Activated naive CD8-positive, alpha-beta T cell treated with anti-CD3 and anti-CD28 coated beads, Interleukin-2, amount 50 U/mL, for 24 hours (primary cell): ENCODE measurements around the gene BBOX1.

Experiments used
- ATAC-seq: fragments of 150-1000 bp; cut with Tn5 transposase; one replicate; pipeline ENCODE4 v1.10.0; 2021
- DNase-seq: peaks from one replicate; pipeline ENCODE4 v3.0.0; 2021
- H3K27ac Mint-ChIP-seq: one replicate; pipeline ENCODE4 v1.8.0; 2021; ENCODE audit warnings: mild to moderate bottlenecking, mixed read lengths
- H3K27me3 Mint-ChIP-seq: one replicate; pipeline ENCODE4 v1.8.0; 2021; ENCODE audit warnings: mixed read lengths
- H3K36me3 Mint-ChIP-seq: one replicate; pipeline ENCODE4 v1.8.0; 2021; ENCODE audit warnings: low read depth, mixed read lengths
- H3K4me1 Mint-ChIP-seq: one replicate; pipeline ENCODE4 v1.8.0; 2021; ENCODE audit warnings: mixed read lengths
- H3K4me3 Mint-ChIP-seq: one replicate; pipeline ENCODE4 v1.8.0; 2021; ENCODE audit warnings: mild to moderate bottlenecking, moderate library complexity, mixed read lengths
- H3K9me3 Mint-ChIP-seq: one replicate; pipeline ENCODE4 v1.8.0; 2021; ENCODE audit warnings: mixed read lengths

The BBOX1 gene

GRCh38 chr11:27055065-27055682, 14.6 kb downstream of the BBOX1 start:
- Mint-ChIP-seq H3K4me3 (no peak overlapping the region), H3K27me3 (no peaks in the 10 kb centered on the region), H3K4me1 (no peaks in the 10 kb centered on the region), H3K9me3 (peaks cover 7% of the 10 kb centered on the region), H3K36me3 (no peaks in the 10 kb centered on the region), H3K27ac (no peak overlapping the region)
- DNase-seq, result no peak
- ATAC-seq, result no peak

- no peaks in the 10 kb centered on the region for H3K36me3 Mint-ChIP-seq
- no peaks in the 10 kb centered on the region for H3K4me1 Mint-ChIP-seq
- H3K9me3 Mint-ChIP-seq, result peaks cover 4% of the 10 kb centered on the region
- no peak overlapping the region for H3K27ac Mint-ChIP-seq
- no peaks in the 10 kb centered on the region for H3K27me3 Mint-ChIP-seq
- no peak for DNase-seq
- no peak for ATAC-seq
- H3K4me3 Mint-ChIP-seq, result no peak overlapping the region
Observed at GRCh38 chr11:27057091-27057780, 16.6 kb downstream of the BBOX1 start.

GRCh38 chr11:27058456-27058855, 17.8 kb downstream of the BBOX1 start:
- H3K27me3 Mint-ChIP-seq, result no peaks in the 10 kb centered on the region
- no peak for DNase-seq
- H3K27ac Mint-ChIP-seq, result no peak overlapping the region
- H3K36me3 Mint-ChIP-seq, result no peaks in the 10 kb centered on the region
- no peaks in the 10 kb centered on the region for H3K4me1 Mint-ChIP-seq
- peaks cover 4% of the 10 kb centered on the region for H3K9me3 Mint-ChIP-seq
- no peak overlapping the region for H3K4me3 Mint-ChIP-seq
- no peak for ATAC-seq

- DNase-seq (no peak), ATAC-seq (no peak)
- Mint-ChIP-seq H3K4me1 (no peaks in the 10 kb centered on the region), H3K27me3 (no peaks in the 10 kb centered on the region), H3K36me3 (no peaks in the 10 kb centered on the region), H3K27ac (no peak overlapping the region), H3K4me3 (no peak overlapping the region), H3K9me3 (peaks cover 6% of the 10 kb centered on the region)
Observed at GRCh38 chr11:27059431-27059830, 18.8 kb downstream of the BBOX1 start.

- H3K27ac Mint-ChIP-seq, result no peak overlapping the region
- no peaks in the 10 kb centered on the region for H3K4me1 Mint-ChIP-seq
- ATAC-seq (no peak), DNase-seq (no peak)
- no peak overlapping the region for H3K4me3 Mint-ChIP-seq
- H3K9me3 Mint-ChIP-seq, result peaks cover 8% of the 10 kb centered on the region
- H3K36me3 Mint-ChIP-seq, result no peaks in the 10 kb centered on the region
- H3K27me3 Mint-ChIP-seq, result no peaks in the 10 kb centered on the region
Observed at GRCh38 chr11:27060816-27061460, 20.3 kb downstream of the BBOX1 start.

- DNase-seq (no peak), ATAC-seq (no peak)
- H3K9me3 Mint-ChIP-seq, result peaks cover 8% of the 10 kb centered on the region
- no peak overlapping the region for H3K4me3 Mint-ChIP-seq
- no peaks in the 10 kb centered on the region for H3K4me1 Mint-ChIP-seq
- H3K27me3 Mint-ChIP-seq, result no peaks in the 10 kb centered on the region
- H3K27ac Mint-ChIP-seq, result no peak overlapping the region
- no peaks in the 10 kb centered on the region for H3K36me3 Mint-ChIP-seq
Observed at GRCh38 chr11:27061461-27061821, 20.8 kb downstream of the BBOX1 start.

- H3K27me3 Mint-ChIP-seq, result no peaks in the 10 kb centered on the region
- no peak for DNase-seq
- no peak for ATAC-seq
Observed at GRCh38 chr11:27064086-27064485, 23.5 kb downstream of the BBOX1 start.

GRCh38 chr11:27075192-27075591, 34.6 kb downstream of the BBOX1 start:
- no peak overlapping the region for H3K27ac Mint-ChIP-seq
- no peak for DNase-seq
- peaks cover 12% of the 10 kb centered on the region for H3K9me3 Mint-ChIP-seq
- no peaks in the 10 kb centered on the region for H3K27me3 Mint-ChIP-seq
- H3K4me3 Mint-ChIP-seq, result no peak overlapping the region
- H3K4me1 Mint-ChIP-seq, result no peaks in the 10 kb centered on the region
- no peaks in the 10 kb centered on the region for H3K36me3 Mint-ChIP-seq
- no peak for ATAC-seq

More at GRCh38 chr11:27064086-27064485, 23.5 kb downstream of the BBOX1 start:
- H3K27ac Mint-ChIP-seq, result no peak overlapping the region
- no peak overlapping the region for H3K4me3 Mint-ChIP-seq
- H3K9me3 Mint-ChIP-seq, result peaks cover 12% of the 10 kb centered on the region
- H3K36me3 Mint-ChIP-seq, result no peaks in the 10 kb centered on the region
- no peaks in the 10 kb centered on the region for H3K4me1 Mint-ChIP-seq

- DNase-seq, result no peak
- Mint-ChIP-seq H3K27me3 (no peaks in the 10 kb centered on the region), H3K36me3 (no peaks in the 10 kb centered on the region), H3K4me3 (no peak overlapping the region), H3K27ac (no peak overlapping the region), H3K9me3 (peaks cover 12% of the 10 kb centered on the region), H3K4me1 (no peaks in the 10 kb centered on the region)
- no peak for ATAC-seq
Observed at GRCh38 chr11:27075655-27076054, 35.0 kb downstream of the BBOX1 start.

- Mint-ChIP-seq H3K4me1 (no peaks in the 10 kb centered on the region), H3K36me3 (no peaks in the 10 kb centered on the region), H3K9me3 (peaks cover 12% of the 10 kb centered on the region), H3K4me3 (no peak overlapping the region), H3K27ac (no peak overlapping the region), H3K27me3 (no peaks in the 10 kb centered on the region)
- DNase-seq, result no peak
- ATAC-seq, result no peak
Observed at GRCh38 chr11:27076121-27076589, 35.5 kb downstream of the BBOX1 start.

- Mint-ChIP-seq H3K4me3 (no peak overlapping the region), H3K36me3 (no peaks in the 10 kb centered on the region), H3K27me3 (no peaks in the 10 kb centered on the region), H3K4me1 (no peaks in the 10 kb centered on the region), H3K9me3 (peaks cover 5% of the 10 kb centered on the region), H3K27ac (no peak overlapping the region)
- DNase-seq, result no peak
- no peak for ATAC-seq
Observed at GRCh38 chr11:27081056-27081455, 40.4 kb downstream of the BBOX1 start.

- Mint-ChIP-seq H3K27me3 (no peaks in the 10 kb centered on the region), H3K9me3 (peaks cover 5% of the 10 kb centered on the region), H3K4me1 (no peaks in the 10 kb centered on the region), H3K4me3 (no peak overlapping the region), H3K36me3 (no peaks in the 10 kb centered on the region), H3K27ac (no peak overlapping the region)
- ATAC-seq (no peak), DNase-seq (no peak)
Observed at GRCh38 chr11:27083241-27083640, 42.6 kb downstream of the BBOX1 start.

- no peaks in the 10 kb centered on the region for H3K4me1 Mint-ChIP-seq
- peaks cover under 1% of the 10 kb centered on the region for H3K9me3 Mint-ChIP-seq
- no peak overlapping the region for H3K27ac Mint-ChIP-seq
- no peaks in the 10 kb centered on the region for H3K36me3 Mint-ChIP-seq
- H3K27me3 Mint-ChIP-seq, result no peaks in the 10 kb centered on the region
- ATAC-seq (no peak), DNase-seq (no peak)
- H3K4me3 Mint-ChIP-seq, result no peak overlapping the region
Observed at GRCh38 chr11:27083782-27084181, 43.2 kb downstream of the BBOX1 start.

GRCh38 chr11:27084518-27084917, 43.9 kb downstream of the BBOX1 start:
- Mint-ChIP-seq H3K9me3 (no peaks in the 10 kb centered on the region), H3K27ac (no peak overlapping the region), H3K36me3 (no peaks in the 10 kb centered on the region), H3K27me3 (no peaks in the 10 kb centered on the region), H3K4me3 (no peak overlapping the region), H3K4me1 (no peaks in the 10 kb centered on the region)
- ATAC-seq (no peak), DNase-seq (no peak)

GRCh38 chr11:27085111-27085510, 44.5 kb downstream of the BBOX1 start:
- Mint-ChIP-seq H3K27ac (no peak overlapping the region), H3K4me3 (no peak overlapping the region), H3K36me3 (no peaks in the 10 kb centered on the region), H3K4me1 (no peaks in the 10 kb centered on the region), H3K9me3 (peaks cover 4% of the 10 kb centered on the region), H3K27me3 (no peaks in the 10 kb centered on the region)
- ATAC-seq (no peak), DNase-seq (no peak)
